Aorta (tissue), 5 donors: ENCODE results near the gene NFIA. TPM values are rescaled to one million over a fixed set of nuclear protein-coding genes. Genes with fewer than 3 reads are reported as not detected.

Source experiments
- ATAC-seq: fragments of 200-7000 bp; cut with Tn5 transposase; one replicate; pipeline ENCODE4 v1.9.1; 2022; ENCODE audit warnings: moderate library complexity; ENCODE audit not compliant: low FRiP score
- DNase-seq, 2 donors: peaks; one replicate each; pipeline ENCODE4 v3.0.0-alpha.2; 2020
- H3K27ac ChIP-seq, 2 donors: one replicate each; pipeline ENCODE4 v1.5.1; 2013; ENCODE audit warnings: low read length in 2 of 2, mild to moderate bottlenecking in 2 of 2, moderate library complexity in 2 of 2, control low read depth in 1 of 2, inconsistent platforms in 1 of 2, low read depth in 1 of 2
- H3K27me3 ChIP-seq, 2 donors: one replicate each; pipeline ENCODE4 v1.6.1; 2013; ENCODE audit warnings: control low read depth in 1 of 2, low read length in 1 of 2, mild to moderate bottlenecking in 1 of 2, moderate library complexity in 1 of 2; ENCODE audit not compliant: insufficient read depth in 2 of 2, control insufficient read depth in 1 of 2
- H3K36me3 ChIP-seq, 2 donors: one replicate each; pipeline ENCODE4 v1.6.1; 2013; ENCODE audit warnings: control low read depth in 1 of 2, low read length in 1 of 2, mild to moderate bottlenecking in 1 of 2; ENCODE audit not compliant: insufficient read depth in 2 of 2, control insufficient read depth in 1 of 2
- H3K4me1 ChIP-seq, 2 donors: one replicate each; pipeline ENCODE4 v1.6.1; 2013; ENCODE audit warnings: low read length in 2 of 2, control low read depth in 1 of 2, mild to moderate bottlenecking in 1 of 2, moderate library complexity in 1 of 2; ENCODE audit not compliant: insufficient read depth in 2 of 2, control insufficient read depth in 1 of 2
- H3K4me3 ChIP-seq, 2 donors: one replicate each; pipeline ENCODE4 v1.5.1; 2013; ENCODE audit warnings: low read length in 2 of 2, control low read depth in 1 of 2, mild to moderate bottlenecking in 1 of 2
- H3K9me3 ChIP-seq: one replicate; pipeline ENCODE4 v1.6.1; 2013; ENCODE audit warnings: mild to moderate bottlenecking, low read length; ENCODE audit not compliant: control insufficient read depth
- WGBS, 2 donors: extraction: QIAGEN DNeasy Blood & Tissue Kit; methylation state at CpG; one replicate each; pipeline ENCODE4 v1.1.7; 2013; 5-methylcytosine and 5-hydroxymethylcytosine counted together
- intact Hi-C, 2 donors: fragments of 100-400 bp; cut with DNase I; formaldehyde crosslinking; loops; one replicate each; pipeline versions ENCODE4 v1.14.2 to v1.15.0; 2022
- polyA plus RNA-seq, 2 donors: library from polyadenylated mRNA; stranded (reverse); fragments of 200-250 nt; gene quantifications; one replicate each; pipeline ENCODE4 v1.2.3, GENCODE V29; 2013
- total RNA-seq, 2 donors: library from RNA; stranded (reverse); fragmentation: NEBNext Ultra II Directional; extraction: Animal tissue kit (Norgen Biotek cat#: 25700); gene quantifications; one replicate each; pipeline ENCODE4 v1.2.1, GENCODE V29; 2021
- donor health status: healthy with polysubstance abuse.
- donor health status: Bipolar disorder and iron deficiency.
- donor health status: DM: no; HTN: no; CAD: no.
- donor health status: DM: no; HTN: no; CAD: no.
- donor health status: DM: yes; HTN: yes; CAD: no.

The NFIA gene
- total and polyA plus RNA-seq, 4 donors = 15.3 to 221 (median 82.4) TPM

GRCh38 chr1:61377242-61377958 lies 295.0 kb downstream of the NFIA start:
- no peak for ATAC-seq
- DNase-seq = no peak
- H3K27ac ChIP-seq = no peak overlapping the region
- H3K4me1 ChIP-seq = peaks cover 3 to 4% of the 10 kb centered on the region in 2 donors
- no peak overlapping the region for H3K4me3 ChIP-seq
- H3K9me3 ChIP-seq = no peaks in the 10 kb centered on the region
- 38 to 46% methylated on average over 7 of the region's 7 CpGs for WGBS, 2 donors
- H3K36me3 ChIP-seq = no peaks in the 10 kb centered on the region
- no peaks in the 10 kb centered on the region for H3K27me3 ChIP-seq
- intact Hi-C loops = no loop called here

GRCh38 chr1:61378494-61379180 lies 296.3 kb downstream of the NFIA start:
- ATAC-seq = no peak
- no peak overlapping the region for H3K27ac ChIP-seq

GRCh38 chr1:61379693-61380092 lies 297.3 kb downstream of the NFIA start:
- ATAC-seq (no peak), DNase-seq (no peak)
- 93 to 95% methylated on average over 2 of the region's 2 CpGs for WGBS, 2 donors
- H3K4me3 ChIP-seq = no peak overlapping the region
- H3K4me1 ChIP-seq = peaks cover 0 to 4% of the 10 kb centered on the region in 2 donors
- no peaks in the 10 kb centered on the region for H3K9me3 ChIP-seq
- H3K36me3 ChIP-seq = peaks cover 0 to 4% of the 10 kb centered on the region in 2 donors
- intact Hi-C loops = no loop called here
- no peak overlapping the region for H3K27ac ChIP-seq
- H3K27me3 ChIP-seq = no peaks in the 10 kb centered on the region

More at GRCh38 chr1:61378494-61379180, 296.3 kb downstream of the NFIA start:
- intact Hi-C loops = no loop called here
- Histone ChIP-seq H3K4me3 (no peak overlapping the region), H3K4me1 (peaks cover 0 to 4% of the 10 kb centered on the region in 2 donors), H3K9me3 (no peaks in the 10 kb centered on the region), H3K36me3 (peaks cover 0 to 3% of the 10 kb centered on the region in 2 donors), H3K27me3 (no peaks in the 10 kb centered on the region)
- DNase-seq = peak in 1 of 2 donors; percentile 47
- WGBS, 2 donors = 36 to 45% methylated on average over 4 of the region's 4 CpGs

GRCh38 chr1:61380561-61380960 lies 298.2 kb downstream of the NFIA start:
- intact Hi-C loops = no loop called here
- Histone ChIP-seq H3K27me3 (no peaks in the 10 kb centered on the region), H3K4me3 (no peak overlapping the region), H3K4me1 (peaks cover 0 to 1% of the 10 kb centered on the region in 2 donors), H3K27ac (no peak overlapping the region), H3K9me3 (no peaks in the 10 kb centered on the region), H3K36me3 (peaks cover 0 to 4% of the 10 kb centered on the region in 2 donors)
- ATAC-seq (no peak), DNase-seq (no peak)
- 13 to 16% methylated on average over 3 of the region's 3 CpGs for WGBS, 2 donors

GRCh38 chr1:61386323-61386722 lies 304.0 kb downstream of the NFIA start:
- no peak for ATAC-seq
- Histone ChIP-seq H3K36me3 (peaks cover 4% of the 10 kb centered on the region in 2 donors), H3K27me3 (no peaks in the 10 kb centered on the region), H3K4me1 (no peaks in the 10 kb centered on the region), H3K27ac (no peak overlapping the region), H3K9me3 (peaks cover 2% of the 10 kb centered on the region), H3K4me3 (no peak overlapping the region)
- 83 to 84% methylated on average over 3 of the region's 3 CpGs for WGBS, 2 donors
- DNase-seq = no peak
- intact Hi-C loops = no loop called here

- ATAC-seq (no peak), DNase-seq (no peak)
- H3K27ac ChIP-seq = peak overlapping the region in 1 of 2 donors; percentile 6
- WGBS, 2 donors = 89 to 96% methylated on average over 2 of the region's 2 CpGs
- H3K36me3 ChIP-seq = peaks cover 4% of the 10 kb centered on the region in 2 donors
- peaks cover 2% of the 10 kb centered on the region for H3K9me3 ChIP-seq
- no peaks in the 10 kb centered on the region for H3K4me1 ChIP-seq
- intact Hi-C loops = no loop called here
- no peak overlapping the region for H3K4me3 ChIP-seq
- no peaks in the 10 kb centered on the region for H3K27me3 ChIP-seq
Observed at GRCh38 chr1:61386770-61387169, 304.4 kb downstream of the NFIA start.

GRCh38 chr1:61387829-61388228 lies 305.5 kb downstream of the NFIA start:
- Histone ChIP-seq H3K9me3 (peaks cover 2% of the 10 kb centered on the region), H3K27ac (no peak overlapping the region), H3K4me3 (no peak overlapping the region)

GRCh38 chr1:61388566-61388965 lies 306.2 kb downstream of the NFIA start:
- no peak for ATAC-seq
- intact Hi-C loops = no loop called here
- Histone ChIP-seq H3K9me3 (peaks cover 2% of the 10 kb centered on the region), H3K4me3 (no peak overlapping the region), H3K4me1 (no peaks in the 10 kb centered on the region), H3K27ac (peak overlapping the region in 1 of 2 donors; percentile 41), H3K36me3 (peaks cover under 1 to 6% of the 10 kb centered on the region in 2 donors), H3K27me3 (no peaks in the 10 kb centered on the region)
- 3 to 6% methylated on average over 1 of the region's 1 CpG for WGBS, 2 donors
- DNase-seq = no peak

More at GRCh38 chr1:61387829-61388228, 305.5 kb downstream of the NFIA start:
- intact Hi-C loops = no loop called here
- Histone ChIP-seq H3K27me3 (no peaks in the 10 kb centered on the region), H3K36me3 (peaks cover 4 to 6% of the 10 kb centered on the region in 2 donors), H3K4me1 (no peaks in the 10 kb centered on the region)
- 83 to 96% methylated on average over 3 of the region's 3 CpGs for WGBS, 2 donors
- ATAC-seq (no peak), DNase-seq (no peak)
